ENCODE measurements around the gene DNAH8.

The DNAH8 gene

DNA sequence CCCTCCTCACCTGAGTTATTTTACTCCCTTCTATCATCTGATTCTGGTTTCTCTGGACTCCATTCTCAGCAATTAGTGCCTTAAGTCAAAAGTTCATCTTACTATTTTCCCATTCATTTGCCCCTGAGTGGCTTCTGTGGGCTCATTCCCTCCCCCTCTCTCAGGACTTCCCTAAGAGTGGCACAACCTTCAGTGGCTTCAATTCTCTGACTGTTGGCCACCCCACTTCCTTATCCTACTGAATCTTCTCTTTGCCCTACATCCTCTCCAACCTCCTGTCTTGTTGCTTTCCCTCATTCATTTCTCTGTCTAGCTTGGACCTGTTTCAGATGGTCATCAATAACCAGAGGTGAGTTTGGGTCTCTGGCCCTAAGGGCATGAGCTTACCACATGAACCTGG is 272.4 kb downstream of the DNAH8 start:
- no peaks in the 10 kb centered on the region for H3K36me3 ChIP-seq (ENCODE audit: insufficient read depth)
- no peak overlapping the region for H3K4me2 ChIP-seq
- TF ChIP-seq, protein P1, sequence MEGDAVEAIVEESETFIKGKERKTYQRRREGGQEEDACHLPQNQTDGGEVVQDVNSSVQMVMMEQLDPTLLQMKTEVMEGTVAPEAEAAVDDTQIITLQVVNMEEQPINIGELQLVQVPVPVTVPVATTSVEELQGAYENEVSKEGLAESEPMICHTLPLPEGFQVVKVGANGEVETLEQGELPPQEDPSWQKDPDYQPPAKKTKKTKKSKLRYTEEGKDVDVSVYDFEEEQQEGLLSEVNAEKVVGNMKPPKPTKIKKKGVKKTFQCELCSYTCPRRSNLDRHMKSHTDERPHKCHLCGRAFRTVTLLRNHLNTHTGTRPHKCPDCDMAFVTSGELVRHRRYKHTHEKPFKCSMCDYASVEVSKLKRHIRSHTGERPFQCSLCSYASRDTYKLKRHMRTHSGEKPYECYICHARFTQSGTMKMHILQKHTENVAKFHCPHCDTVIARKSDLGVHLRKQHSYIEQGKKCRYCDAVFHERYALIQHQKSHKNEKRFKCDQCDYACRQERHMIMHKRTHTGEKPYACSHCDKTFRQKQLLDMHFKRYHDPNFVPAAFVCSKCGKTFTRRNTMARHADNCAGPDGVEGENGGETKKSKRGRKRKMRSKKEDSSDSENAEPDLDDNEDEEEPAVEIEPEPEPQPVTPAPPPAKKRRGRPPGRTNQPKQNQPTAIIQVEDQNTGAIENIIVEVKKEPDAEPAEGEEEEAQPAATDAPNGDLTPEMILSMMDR (conservative IDR thresholded peaks at IDR 0.05; ENCODE audit: low read depth, low read length): no peak
- no peak overlapping the region for H3K27ac ChIP-seq
- H3K27me3 ChIP-seq (ENCODE audit: insufficient read depth, low read depth): no peaks in the 10 kb centered on the region
- H4K20me1 ChIP-seq (ENCODE audit: insufficient read depth): no peaks in the 10 kb centered on the region
- no peak overlapping the region for H3K4me3 ChIP-seq (IDR thresholded peaks at IDR 0.05; ENCODE audit: insufficient read depth, low read depth, low read length)
- no peaks in the 10 kb centered on the region for H3K79me2 ChIP-seq (ENCODE audit: insufficient read depth, low read depth)
- H3K9ac ChIP-seq: no peak overlapping the region
- H2AFZ ChIP-seq (ENCODE audit: low read depth): no peak overlapping the region
- no peaks in the 10 kb centered on the region for H3K4me1 ChIP-seq (ENCODE audit: low read depth, poor library complexity, severe bottlenecking)

DNA sequence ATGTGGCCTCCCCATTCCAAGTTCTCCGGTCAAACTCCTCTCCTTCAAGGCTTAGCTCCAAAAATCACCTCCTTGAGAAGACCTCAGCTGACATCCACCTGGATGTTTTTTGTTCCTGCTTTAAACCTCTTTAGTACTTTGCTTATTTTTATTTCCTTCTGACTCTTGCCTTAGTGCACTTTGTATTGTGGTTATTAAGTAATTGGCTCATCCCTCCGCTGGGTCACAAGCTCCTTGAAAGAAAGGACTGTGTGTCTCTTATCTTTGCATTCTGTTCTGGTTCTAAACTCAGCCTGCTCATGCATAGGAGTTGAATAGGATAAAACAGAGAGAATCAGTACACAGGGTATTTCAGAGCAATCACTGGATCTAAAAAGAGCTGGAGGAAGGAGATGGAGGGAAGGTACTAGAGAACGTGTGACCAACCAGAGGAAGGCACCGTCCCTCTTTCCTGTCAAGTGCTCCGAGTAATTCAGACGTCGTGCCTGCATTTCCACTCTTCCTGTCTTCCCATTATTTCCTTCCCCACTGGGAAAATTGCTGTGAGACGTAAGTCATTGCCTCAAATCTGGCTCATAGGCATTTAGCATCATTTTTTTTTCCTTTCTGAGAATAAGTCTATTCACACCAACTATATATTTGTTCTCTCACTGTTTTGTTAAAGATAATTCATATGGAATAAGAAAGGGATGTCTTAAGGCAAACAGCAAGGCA is 273.8 kb downstream of the DNAH8 start:
- Histone ChIP-seq H3K27ac (no peak overlapping the region), H3K4me1 (ENCODE audit: low read depth, poor library complexity, severe bottlenecking) (no peaks in the 10 kb centered on the region), H3K9ac (no peak overlapping the region), H2AFZ (ENCODE audit: low read depth) (no peak overlapping the region), H3K4me2 (no peak overlapping the region), H3K4me3 (IDR thresholded peaks at IDR 0.05; ENCODE audit: insufficient read depth, low read depth, low read length) (no peak overlapping the region), H3K36me3 (ENCODE audit: insufficient read depth) (no peaks in the 10 kb centered on the region), H4K20me1 (ENCODE audit: insufficient read depth) (no peaks in the 10 kb centered on the region), H3K79me2 (ENCODE audit: insufficient read depth, low read depth) (no peaks in the 10 kb centered on the region), H3K27me3 (ENCODE audit: insufficient read depth, low read depth) (no peaks in the 10 kb centered on the region)
- TF ChIP-seq, protein P1 (conservative IDR thresholded peaks at IDR 0.05; ENCODE audit: low read depth, low read length): no peak

DNA sequence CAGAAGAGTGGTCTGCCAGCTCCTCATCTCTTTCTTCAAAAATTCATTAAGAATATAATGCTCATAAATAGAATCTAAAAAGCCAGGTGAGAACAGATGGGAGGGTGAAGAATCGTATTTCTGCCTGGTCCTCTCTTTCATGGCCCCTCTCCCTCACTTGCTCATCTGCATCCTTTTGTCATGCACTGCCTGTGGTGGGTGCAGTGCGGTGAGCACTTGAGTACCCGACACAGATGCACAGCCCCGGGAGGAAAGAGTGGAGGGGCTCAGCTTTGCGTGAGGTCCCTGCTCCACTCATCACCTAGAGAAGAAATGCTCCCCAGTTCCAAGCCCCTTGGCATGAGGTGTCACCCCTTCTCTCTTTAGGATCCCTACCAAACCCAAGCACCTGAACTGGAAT is 275.4 kb downstream of the DNAH8 start:
- no peak overlapping the region for H3K27ac ChIP-seq
- no peaks in the 10 kb centered on the region for H3K79me2 ChIP-seq (ENCODE audit: insufficient read depth, low read depth)
- no peaks in the 10 kb centered on the region for H4K20me1 ChIP-seq (ENCODE audit: insufficient read depth)
- no peak overlapping the region for H3K9ac ChIP-seq
- no peak overlapping the region for H2AFZ ChIP-seq (ENCODE audit: low read depth)
- TF ChIP-seq, protein P1 (conservative IDR thresholded peaks at IDR 0.05; ENCODE audit: low read depth, low read length): no peak
- H3K4me3 ChIP-seq (IDR thresholded peaks at IDR 0.05; ENCODE audit: insufficient read depth, low read depth, low read length): no peak overlapping the region
- H3K4me1 ChIP-seq (ENCODE audit: low read depth, poor library complexity, severe bottlenecking): no peaks in the 10 kb centered on the region
- no peak overlapping the region for H3K4me2 ChIP-seq
- no peaks in the 10 kb centered on the region for H3K36me3 ChIP-seq (ENCODE audit: insufficient read depth)
- H3K27me3 ChIP-seq (ENCODE audit: insufficient read depth, low read depth): no peaks in the 10 kb centered on the region

DNA sequence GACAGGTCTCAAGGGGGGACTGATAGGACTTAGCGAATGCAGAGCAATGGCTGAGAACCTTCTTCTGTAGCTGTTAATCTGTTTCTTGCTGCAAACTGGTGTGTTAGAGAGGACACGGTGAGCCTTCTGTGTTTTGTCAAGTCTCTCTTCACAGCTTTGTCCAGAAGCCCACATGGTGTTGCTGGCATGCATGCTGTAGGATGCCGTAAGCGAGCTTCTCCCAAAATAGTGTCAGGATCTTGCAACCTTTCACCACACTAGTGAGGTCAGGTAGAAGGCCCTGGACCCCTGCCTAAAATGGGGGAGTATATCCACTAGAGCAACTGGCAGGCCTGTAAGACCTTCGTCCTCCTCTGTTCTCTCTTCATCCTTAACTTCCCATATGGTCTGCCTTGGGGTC is 281.6 kb downstream of the DNAH8 start:
- Histone ChIP-seq H3K36me3 (ENCODE audit: insufficient read depth) (no peaks in the 10 kb centered on the region), H3K27me3 (ENCODE audit: insufficient read depth, low read depth) (no peaks in the 10 kb centered on the region), H3K4me1 (ENCODE audit: low read depth, poor library complexity, severe bottlenecking) (no peaks in the 10 kb centered on the region), H3K79me2 (ENCODE audit: insufficient read depth, low read depth) (no peaks in the 10 kb centered on the region), H2AFZ (ENCODE audit: low read depth) (no peak overlapping the region), H3K27ac (no peak overlapping the region), H3K4me2 (no peak overlapping the region), H4K20me1 (ENCODE audit: insufficient read depth) (no peaks in the 10 kb centered on the region), H3K9ac (no peak overlapping the region), H3K4me3 (IDR thresholded peaks at IDR 0.05; ENCODE audit: insufficient read depth, low read depth, low read length) (no peak overlapping the region)
- TF ChIP-seq, protein P1 (conservative IDR thresholded peaks at IDR 0.05; ENCODE audit: low read depth, low read length): no peak

Measured in KMS-11 (cell line).